CD4-positive, alpha-beta T cell treated with Interferon gamma for 1 hour (primary cell): ENCODE data around the gene COL15A1.
A peak's percentile ranks its signal among the peaks of the same experiment; 100 is the strongest.

Experiments
- DNase-seq: peaks from one replicate; pipeline ENCODE4 v3.0.0-alpha.2; 2020

COL15A1 gene

GRCh38 chr9:99118782-99119466 lies 175.2 kb downstream of the COL15A1 start:
- peak; percentile 43 for DNase-seq

GRCh38 chr9:99119976-99120655 lies 176.4 kb downstream of the COL15A1 start:
- DNase-seq: no peak
